DOHH2 (cell line): ENCODE results near the gene COPZ1.

Experiments used
- H3F3A ChIP-seq: fragments of 200-600 bp; sonication (generic), shearing (Covaris generic); 2 replicates; pipeline ENCODE4 v1.6.0; 2016; ENCODE audit warnings: antibody characterized with exemption, mild to moderate bottlenecking; ENCODE audit not compliant: control insufficient read depth, insufficient read depth
- H3K27ac ChIP-seq: fragments of 200-600 bp; sonication (generic); 2 replicates; pipeline ENCODE4 v1.5.1; 2014; ENCODE audit warnings: low read depth, mild to moderate bottlenecking, low read length, moderate library complexity
- H3K27me3 ChIP-seq: fragments of 200-600 bp; sonication (generic); 2 replicates; pipeline ENCODE4 v1.6.1; 2014; ENCODE audit warnings: mild to moderate bottlenecking, low read length, mixed read lengths; ENCODE audit not compliant: control insufficient read depth
- H3K36me3 ChIP-seq: fragments of 200-600 bp; sonication (generic); 2 replicates; pipeline ENCODE4 v1.6.1; 2014; ENCODE audit warnings: mild to moderate bottlenecking, low read length, moderate library complexity, mixed read lengths; ENCODE audit not compliant: control insufficient read depth
- H3K4me1 ChIP-seq: fragments of 200-600 bp; sonication (generic); 2 replicates; pipeline ENCODE4 v1.6.1; 2014; ENCODE audit warnings: mild to moderate bottlenecking, low read length, mixed read lengths; ENCODE audit not compliant: control insufficient read depth
- H3K4me2 ChIP-seq: fragments of 200-600 bp; sonication (generic); 2 replicates; pipeline ENCODE4 v1.6.0; 2014; ENCODE audit warnings: mild to moderate bottlenecking, low read length, moderate library complexity
- H3K4me3 ChIP-seq: fragments of 200-600 bp; sonication (generic); 2 replicates; pipeline ENCODE4 v1.5.1; 2014; ENCODE audit warnings: mild to moderate bottlenecking, low read length, mixed read lengths
- H3K79me2 ChIP-seq: fragments of 200-600 bp; sonication (generic); 2 replicates; pipeline ENCODE4 v1.6.1; 2014; ENCODE audit warnings: mild to moderate bottlenecking, low read length, mixed read lengths; ENCODE audit not compliant: control insufficient read depth
- H3K9me2 ChIP-seq: fragments of 200-600 bp; sonication (generic); replicated peaks from 2 replicates; pipeline ENCODE4 v1.6.1; 2014; ENCODE audit warnings: mild to moderate bottlenecking, low read length, mixed read lengths; ENCODE audit not compliant: control insufficient read depth
- H3K9me3 ChIP-seq: fragments of 200-600 bp; sonication (generic); 2 replicates; pipeline ENCODE4 v1.6.1; 2014; ENCODE audit warnings: antibody characterized with exemption, low read length, mixed read lengths; ENCODE audit not compliant: control insufficient read depth, insufficient read depth
- H4K20me1 ChIP-seq: fragments of 200-600 bp; sonication (generic); 2 replicates; pipeline ENCODE4 v1.6.0; 2014; ENCODE audit warnings: low read depth, mild to moderate bottlenecking, antibody characterized with exemption, low read length, moderate library complexity; ENCODE audit not compliant: control insufficient read depth, insufficient read depth
- CTCF ChIP-seq: fragments of 200-600 bp; sonication (generic); IDR thresholded peaks from one replicate; pipeline ENCODE4 v1.5.1; 2014; ENCODE audit warnings: antibody characterized with exemption, mild to moderate bottlenecking, low read depth, low read length; ENCODE audit not compliant: poor library complexity, severe bottlenecking
- EZH2phosphoT487 ChIP-seq: fragments of 200-600 bp; sonication (generic); IDR thresholded peaks from 2 replicates; pipeline ENCODE4 v1.6.1; 2017; ENCODE audit warnings: borderline replicate concordance, mild to moderate bottlenecking, antibody characterized with exemption, low read length, moderate library complexity, mixed read lengths

Gene COPZ1

DNA sequence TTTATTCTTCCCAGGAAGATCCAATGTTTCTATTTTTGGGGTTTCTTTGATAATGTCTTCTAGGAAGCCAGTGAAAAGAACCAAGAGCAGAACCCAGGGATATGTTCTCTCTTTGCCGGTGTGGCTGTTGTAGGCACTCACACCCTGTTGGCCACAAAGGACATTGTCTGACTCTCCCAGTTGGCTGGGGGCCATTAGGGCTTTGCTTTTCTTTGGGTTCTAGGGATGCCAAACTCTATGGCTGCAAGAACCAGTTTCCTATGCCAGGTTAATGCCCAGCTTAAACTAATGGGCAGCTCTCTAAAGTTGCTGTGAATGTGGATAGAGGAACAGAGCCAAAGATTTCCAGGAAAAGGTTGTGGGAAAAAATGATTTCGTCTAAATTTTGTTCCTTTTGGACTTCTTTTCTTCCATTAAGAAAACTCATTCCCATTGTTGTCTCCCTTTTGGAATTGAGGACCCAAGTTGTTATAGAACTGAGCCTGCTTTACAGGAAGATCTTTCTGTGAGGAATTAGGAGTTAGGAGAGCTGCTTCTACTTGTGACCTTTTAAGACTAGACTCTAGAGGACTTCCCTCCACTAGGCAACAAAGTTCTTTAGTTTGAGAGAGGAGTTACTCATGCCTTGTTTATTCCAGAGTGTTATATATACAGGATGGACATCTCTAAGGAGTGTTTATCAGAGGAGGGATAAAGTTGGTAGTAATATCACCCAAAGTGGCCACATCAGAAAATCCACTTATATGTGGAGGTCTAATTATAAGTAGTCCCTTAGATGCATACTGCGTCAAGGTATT lies 13.1 kb downstream of the COPZ1 start:
- Histone ChIP-seq H3K4me2 (no peak overlapping the region), H3K27ac (no peak overlapping the region), H3K36me3 (peaks cover 21% of the 10 kb centered on the region), H3F3A (no peaks in the 10 kb centered on the region), H3K4me1 (peaks cover 16% of the 10 kb centered on the region), H3K27me3 (no peaks in the 10 kb centered on the region), H3K4me3 (no peak overlapping the region), H3K9me3 (no peaks in the 10 kb centered on the region), H3K9me2 (no peaks in the 10 kb centered on the region), H4K20me1 (no peaks in the 10 kb centered on the region), H3K79me2 (peaks cover 5% of the 10 kb centered on the region; the same call in 1 of the 2 replicates)
- TF ChIP-seq CTCF (no peak), EZH2phosphoT487 (no peak)

DNA sequence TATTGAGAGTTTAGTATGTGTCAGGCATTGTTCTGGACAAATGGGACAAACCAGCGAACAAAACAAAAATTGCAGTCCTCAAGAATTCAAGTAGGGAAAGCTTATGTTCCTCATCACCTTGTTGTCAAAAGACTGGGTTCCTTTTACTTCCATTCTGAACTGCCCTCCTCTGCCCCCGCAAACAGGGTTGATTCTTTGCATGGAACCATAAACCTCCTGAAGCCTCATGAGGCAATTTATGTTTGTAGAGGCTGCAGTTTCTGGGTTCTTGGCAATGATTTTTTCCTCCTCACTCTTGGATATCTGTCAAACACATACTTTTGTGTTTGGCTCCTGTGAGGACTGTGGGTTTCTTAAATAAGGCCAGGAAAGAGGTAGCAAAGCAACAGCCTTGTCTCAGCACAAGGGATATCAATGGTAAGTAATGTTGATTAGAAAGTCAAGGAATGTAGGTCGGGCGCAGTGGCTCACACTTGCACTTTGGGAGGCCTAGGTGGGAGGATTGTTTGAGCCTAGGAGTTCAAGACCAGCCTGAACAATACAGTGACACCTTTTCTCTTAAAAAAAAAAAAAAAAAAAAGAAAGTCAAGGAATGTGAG lies 13.9 kb downstream of the COPZ1 start:
- peaks cover 29% of the 10 kb centered on the region for H3K36me3 ChIP-seq
- no peaks in the 10 kb centered on the region for H3K9me2 ChIP-seq
- no peak overlapping the region for H3K27ac ChIP-seq
- H3K4me2 ChIP-seq = no peak overlapping the region
- H3K27me3 ChIP-seq = no peaks in the 10 kb centered on the region
- H4K20me1 ChIP-seq = no peaks in the 10 kb centered on the region
- no peaks in the 10 kb centered on the region for H3F3A ChIP-seq
- H3K9me3 ChIP-seq = no peaks in the 10 kb centered on the region
- H3K4me3 ChIP-seq = no peak overlapping the region
- peaks cover 2% of the 10 kb centered on the region; the same call in 1 of the 2 replicates for H3K79me2 ChIP-seq
- H3K4me1 ChIP-seq = peaks cover 16% of the 10 kb centered on the region
- TF ChIP-seq EZH2phosphoT487 = no peak

DNA sequence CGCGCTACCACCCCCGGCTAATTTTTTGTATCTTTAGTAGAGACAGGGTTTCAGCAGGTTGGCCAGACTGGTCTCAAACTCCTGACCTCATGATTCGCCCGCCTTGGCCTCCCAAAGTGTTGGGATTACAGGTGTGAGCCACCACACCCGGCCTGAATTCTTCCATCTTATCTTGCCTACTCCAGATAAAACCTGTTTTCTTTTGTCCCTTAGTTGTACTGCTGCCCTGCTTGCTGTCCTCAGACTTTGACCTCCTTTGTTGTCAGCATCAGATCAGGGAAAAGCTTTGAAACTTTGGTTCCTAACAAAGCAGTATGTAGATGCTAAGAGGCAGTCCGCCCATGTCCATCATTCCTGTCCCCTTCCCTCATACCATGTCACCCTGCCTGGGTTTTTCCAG lies 15.9 kb downstream of the COPZ1 start:
- TF ChIP-seq CTCF = no peak
- no peak for TF ChIP-seq EZH2phosphoT487
- Histone ChIP-seq H3K27ac (no peak overlapping the region), H3K9me3 (no peaks in the 10 kb centered on the region), H4K20me1 (no peaks in the 10 kb centered on the region), H3K4me1 (peaks cover 13% of the 10 kb centered on the region), H3K9me2 (no peaks in the 10 kb centered on the region), H3K79me2 (peaks cover 2% of the 10 kb centered on the region; the same call in 1 of the 2 replicates), H3K4me2 (no peak overlapping the region), H3K36me3 (peaks cover 38% of the 10 kb centered on the region), H3K4me3 (no peak overlapping the region), H3F3A (no peaks in the 10 kb centered on the region), H3K27me3 (no peaks in the 10 kb centered on the region)
